SK-N-SH (cell line): ENCODE measurements around the gene OGDHL.

Source experiments
- CHD2 ChIP-seq: fragments of 150-350 bp; IDR thresholded peaks from 2 replicates; pipeline ENCODE4 v1.6.1; 2018; ENCODE audit warnings: low read length; ENCODE audit not compliant: partially characterized antibody
- CTCF ChIP-seq: fragments of 200-600 bp; sonication (generic); IDR thresholded peaks from 2 replicates; pipeline ENCODE4 v1.6.1; 2017; ENCODE audit warnings: antibody characterized with exemption, mild to moderate bottlenecking, moderate library complexity
- EP300 ChIP-seq, 2 experiments: IDR thresholded peaks; 2 replicates each; pipeline versions ENCODE4 v1.4.0 to v1.6.1; 2012; ENCODE audit warnings: borderline replicate concordance in 1 of 2, low read depth in 1 of 2, low read length in 1 of 2
- EZH2phosphoT487 ChIP-seq: fragments of 200-600 bp; sonication (generic); IDR thresholded peaks from 2 replicates; pipeline ENCODE4 v1.6.1; 2017; ENCODE audit warnings: low read depth, mixed run types, mild to moderate bottlenecking, antibody characterized with exemption, moderate library complexity, borderline replicate concordance
- FOXM1 ChIP-seq: IDR thresholded peaks from 2 replicates; pipeline ENCODE4 v1.4.0; 2012; ENCODE audit warnings: low read depth, mild to moderate bottlenecking
- JUND ChIP-seq: IDR thresholded peaks from 2 replicates; pipeline ENCODE4 v1.4.0; 2012
- MAX ChIP-seq: IDR thresholded peaks from 2 replicates; pipeline ENCODE4 v1.4.0; 2012; ENCODE audit warnings: low read depth
- NFIC ChIP-seq: IDR thresholded peaks from 2 replicates; pipeline ENCODE4 v1.4.0; 2012; ENCODE audit warnings: borderline replicate concordance
- NRF1 ChIP-seq: IDR thresholded peaks from 2 replicates; pipeline ENCODE4 v1.6.1; 2012; ENCODE audit warnings: low read depth, mild to moderate bottlenecking, low read length
- POLR2AphosphoS5 ChIP-seq: IDR thresholded peaks from 2 replicates; pipeline ENCODE4 v1.6.1; 2012; ENCODE audit warnings: low read depth, low read length
- RAD21 ChIP-seq: IDR thresholded peaks from 2 replicates; pipeline ENCODE4 v1.6.1; 2012; ENCODE audit warnings: mild to moderate bottlenecking, low read length
- REST ChIP-seq: IDR thresholded peaks from 2 replicates; pipeline ENCODE4 v1.6.1; 2012; ENCODE audit warnings: mild to moderate bottlenecking, low read depth, low read length, moderate library complexity
- RFX5 ChIP-seq: IDR thresholded peaks from 2 replicates; pipeline ENCODE4 v1.6.1; 2012; ENCODE audit warnings: mild to moderate bottlenecking, improper control_type of control experiment, low read length
- TF ChIP-seq, protein P1 (sequence below): fragments of 150-350 bp; IDR thresholded peaks from 2 replicates; pipeline ENCODE4 v1.6.1; 2017; ENCODE audit warnings: antibody characterized with exemption, low read length, low read depth, borderline replicate concordance

DNA sequence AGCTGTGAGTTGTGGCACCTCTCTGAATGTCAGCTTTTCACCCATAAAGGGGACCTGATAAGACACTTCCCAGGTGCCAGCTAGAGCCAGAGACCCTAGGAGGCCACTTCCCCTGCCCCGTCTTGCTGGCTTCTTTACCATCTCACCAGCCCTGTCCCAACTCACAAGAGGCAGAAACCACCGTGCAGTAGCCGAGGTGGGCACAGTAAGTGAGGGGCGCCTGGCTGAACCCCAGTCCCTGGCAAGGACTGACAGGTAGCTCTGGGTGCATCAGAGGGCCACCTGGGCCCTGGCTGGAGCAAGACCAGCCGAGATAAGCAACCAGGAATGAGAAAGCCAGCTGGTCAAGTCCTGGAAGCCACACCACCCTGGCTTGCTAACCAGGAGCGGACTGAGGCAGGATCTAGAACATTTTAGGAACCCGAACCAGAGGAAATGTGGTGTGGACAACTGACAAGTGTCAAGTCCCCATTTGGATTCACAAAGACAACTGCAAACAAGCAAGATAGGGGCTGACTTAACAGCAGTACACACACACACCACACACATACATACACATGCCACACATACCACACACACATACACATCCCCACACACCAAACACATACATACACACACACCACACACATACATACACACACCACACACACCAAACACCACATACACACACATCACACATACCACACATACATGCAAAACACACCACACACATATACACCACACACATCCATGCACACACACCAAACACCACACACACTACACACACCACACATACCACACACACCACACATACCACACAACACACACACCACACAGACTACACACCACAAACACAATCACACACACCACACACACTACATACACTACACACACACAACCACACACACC lies 20.8 kb downstream of the OGDHL start:
- TF ChIP-seq CTCF (no peak), EP300 (IDR thresholded peaks at IDR 0.05; ENCODE audit: borderline replicate concordance in 1 of 2, low read depth in 1 of 2, low read length in 1 of 2) (no peak), RAD21 (no peak), NFIC (no peak), REST (no peak), POLR2AphosphoS5 (no peak), FOXM1 (no peak), EZH2phosphoT487 (no peak), MAX (no peak), CHD2 (no peak), JUND (no peak), NRF1 (no peak), RFX5 (no peak)
- TF ChIP-seq, protein P1, sequence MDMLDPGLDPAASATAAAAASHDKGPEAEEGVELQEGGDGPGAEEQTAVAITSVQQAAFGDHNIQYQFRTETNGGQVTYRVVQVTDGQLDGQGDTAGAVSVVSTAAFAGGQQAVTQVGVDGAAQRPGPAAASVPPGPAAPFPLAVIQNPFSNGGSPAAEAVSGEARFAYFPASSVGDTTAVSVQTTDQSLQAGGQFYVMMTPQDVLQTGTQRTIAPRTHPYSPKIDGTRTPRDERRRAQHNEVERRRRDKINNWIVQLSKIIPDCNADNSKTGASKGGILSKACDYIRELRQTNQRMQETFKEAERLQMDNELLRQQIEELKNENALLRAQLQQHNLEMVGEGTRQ = no peak
